GM21367 (cell line): ENCODE data around the gene TRAPPC12.
"Not testable (repeated sequence)": the region's sequence is repeated elsewhere in the genome, so short reads cannot be mapped to it uniquely, and the experiment has no call there.

ENCODE experiments used
- ATAC-seq: cut with Tn5 transposase; IDR thresholded peaks from one replicate; pipeline ENCODE4 v1.9.1; 2021; ENCODE audit not compliant: unreplicated experiment

Gene TRAPPC12

DNA sequence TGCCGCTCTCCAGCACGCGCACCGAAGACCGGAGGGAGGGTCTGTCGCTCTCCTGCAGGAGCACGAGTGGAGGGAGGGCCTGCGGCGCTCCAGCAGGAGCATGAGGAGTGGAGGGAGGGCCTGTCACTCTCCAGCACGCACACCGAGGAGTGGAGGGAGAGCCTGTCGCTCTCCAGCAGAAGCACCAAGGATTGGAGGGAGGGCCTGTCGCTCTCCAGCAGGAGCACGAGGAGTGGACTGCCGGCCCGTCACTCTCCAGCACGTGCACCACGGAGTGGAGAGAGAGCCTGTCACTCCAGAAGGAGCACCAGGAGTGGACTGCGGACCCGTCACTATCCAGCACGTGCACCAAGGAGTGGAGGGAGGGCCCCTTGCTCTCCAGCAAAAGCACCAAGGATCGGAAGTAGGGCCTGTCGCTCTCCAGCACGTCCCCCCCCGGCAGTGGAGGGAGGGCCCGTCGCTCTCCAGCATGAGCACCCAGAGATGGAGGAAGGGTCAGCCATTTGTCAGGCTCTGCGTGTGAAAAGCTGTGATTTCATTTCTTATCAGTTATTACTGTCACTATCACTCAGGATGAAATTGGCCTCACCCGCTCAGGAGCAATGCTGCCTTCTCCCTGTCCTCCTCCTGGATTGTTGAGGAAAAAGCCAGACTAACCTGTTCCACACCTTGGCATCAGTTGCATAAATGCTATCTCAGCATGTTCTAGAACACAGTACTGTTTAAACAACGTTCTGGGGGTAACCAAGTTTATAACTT is 103.9 kb downstream of the TRAPPC12 start:
- no peak for ATAC-seq

- no peak for ATAC-seq
Observed at GRCh38 chr2:3483986-3484960, 104.8 kb downstream of the TRAPPC12 start.

GRCh38 chr2:3485166-3485565 is 105.7 kb downstream of the TRAPPC12 start:
- ATAC-seq: no peak

DNA sequence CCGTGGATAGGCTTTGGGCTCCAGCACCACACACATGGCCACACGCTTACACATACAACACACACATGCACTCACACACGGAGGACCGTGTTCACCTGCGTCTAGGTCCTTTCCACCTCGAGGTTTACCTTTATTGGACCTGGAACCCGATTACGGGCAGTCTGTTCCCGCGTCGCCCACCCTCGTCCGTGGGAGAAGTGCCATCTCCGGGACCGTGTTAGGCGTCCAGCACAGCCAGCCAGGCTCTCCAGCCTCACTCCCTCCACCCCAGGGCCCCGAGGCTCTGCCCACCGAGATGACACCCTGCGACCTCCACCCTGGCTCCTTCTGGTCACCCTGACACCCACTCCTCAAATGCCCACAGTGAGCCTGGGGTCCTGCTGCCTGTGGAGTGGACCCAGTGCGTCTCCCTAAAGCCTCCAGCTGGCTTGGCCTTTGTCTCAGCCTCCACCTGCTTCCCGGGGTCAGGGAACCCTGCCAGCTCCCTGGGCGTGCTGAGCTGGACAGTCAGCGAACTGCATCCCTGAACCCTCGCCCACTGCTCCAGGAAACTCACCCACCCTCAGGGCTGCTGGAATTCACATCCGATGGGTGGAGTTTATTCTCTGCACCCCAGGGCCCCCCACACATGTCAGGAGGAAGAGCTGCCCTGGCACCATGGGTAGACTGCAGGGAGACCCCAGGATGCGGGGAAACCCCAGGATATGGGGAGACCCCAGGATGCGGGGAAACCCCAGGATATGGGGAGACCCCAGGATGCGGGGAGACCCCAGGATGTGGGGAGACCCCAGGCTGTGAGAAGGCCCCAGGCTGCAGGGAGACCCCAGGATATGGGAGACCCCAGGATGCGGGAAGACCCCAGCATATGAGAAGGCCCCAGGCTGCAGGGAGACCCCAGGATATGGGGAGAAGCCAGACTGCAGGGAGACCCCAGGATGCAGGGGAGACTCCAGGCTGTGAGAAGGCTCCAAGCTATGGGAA is 106.8 kb downstream of the TRAPPC12 start:
- no peak for ATAC-seq

DNA sequence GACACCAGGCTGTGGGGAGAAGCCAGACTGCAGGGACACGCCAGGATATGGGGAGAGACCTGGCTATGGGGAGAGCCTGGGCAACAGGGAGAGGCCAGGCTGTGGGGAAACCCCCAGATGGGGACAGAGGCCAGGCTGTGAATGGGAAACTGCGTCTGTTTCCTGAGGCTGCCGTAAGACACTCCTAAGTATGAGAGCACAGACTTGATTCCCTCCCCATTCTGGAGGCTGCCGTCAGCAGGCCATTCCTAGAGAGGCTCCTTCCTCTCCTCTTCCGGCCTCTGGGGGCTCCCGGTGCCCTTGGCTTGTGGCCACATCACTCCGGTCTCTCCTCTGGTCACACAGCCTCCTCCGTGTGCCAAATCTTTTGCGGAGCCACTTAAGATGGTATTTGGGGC is 107.5 kb downstream of the TRAPPC12 start:
- no peak for ATAC-seq

DNA sequence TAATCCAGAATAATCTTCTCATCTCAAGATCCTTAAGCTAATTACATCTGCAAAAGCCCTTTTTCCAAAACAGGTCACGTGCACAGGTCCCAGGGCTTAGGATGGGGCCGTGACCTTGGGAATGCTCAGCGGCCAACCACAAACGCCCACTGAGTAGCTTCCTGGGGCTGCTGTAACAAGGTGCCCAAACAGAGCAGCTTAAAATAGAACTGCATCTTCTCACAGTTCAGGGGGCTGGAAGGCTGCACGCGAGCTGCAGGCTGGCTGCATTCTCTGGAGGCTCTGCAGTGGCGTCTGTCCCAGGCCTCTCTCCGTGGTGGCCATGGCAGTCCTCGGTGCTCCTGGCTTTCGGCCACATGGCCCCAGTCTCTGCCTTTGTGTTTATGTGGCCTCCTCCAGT is 107.9 kb downstream of the TRAPPC12 start:
- ATAC-seq: no peak

GRCh38 chr2:3488061-3488531 is 108.6 kb downstream of the TRAPPC12 start:
- no peak for ATAC-seq

DNA sequence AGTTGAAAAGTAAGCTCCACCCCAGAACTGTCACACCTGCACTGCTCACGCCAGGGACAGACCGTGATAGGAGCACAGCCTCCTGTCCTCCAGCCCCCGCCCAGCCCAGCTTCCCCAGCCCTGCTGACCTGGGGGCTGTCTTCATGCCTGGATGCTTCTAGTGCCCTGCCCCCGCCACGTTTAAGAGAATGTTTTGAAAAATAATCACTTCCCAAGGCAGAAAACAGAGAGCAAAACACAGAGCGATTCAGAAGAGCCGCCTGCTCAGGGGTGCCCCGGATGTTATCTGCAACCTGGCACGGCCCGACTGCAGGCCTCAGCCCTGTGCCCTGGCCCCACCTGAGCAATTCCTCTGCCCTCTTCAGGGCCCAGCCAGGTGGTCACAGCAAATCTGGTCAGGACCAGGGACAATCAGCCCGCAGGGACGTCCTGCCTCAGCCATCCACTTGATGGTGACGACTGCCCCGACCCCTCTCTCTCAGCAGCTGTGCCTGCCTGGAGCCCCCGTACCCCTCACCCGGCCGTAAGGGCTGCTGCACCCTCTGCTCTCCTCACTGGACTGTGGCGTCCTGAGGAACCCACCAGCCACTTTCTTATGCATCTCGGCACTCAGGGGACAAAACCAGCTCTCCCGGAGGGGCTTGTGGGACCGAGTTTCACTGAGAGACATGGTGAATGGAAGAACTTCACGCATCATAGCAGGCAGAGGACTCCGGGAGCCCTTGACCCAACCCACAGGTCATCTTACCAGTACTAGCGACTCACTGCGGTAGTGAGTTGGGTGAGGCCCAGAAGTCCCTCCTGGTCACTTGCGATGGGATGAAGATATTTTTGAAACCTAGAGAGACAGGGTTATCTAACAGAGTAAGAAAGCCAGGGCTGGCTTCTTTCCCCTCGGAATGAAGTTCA is 109.6 kb downstream of the TRAPPC12 start:
- ATAC-seq: no peak

DNA sequence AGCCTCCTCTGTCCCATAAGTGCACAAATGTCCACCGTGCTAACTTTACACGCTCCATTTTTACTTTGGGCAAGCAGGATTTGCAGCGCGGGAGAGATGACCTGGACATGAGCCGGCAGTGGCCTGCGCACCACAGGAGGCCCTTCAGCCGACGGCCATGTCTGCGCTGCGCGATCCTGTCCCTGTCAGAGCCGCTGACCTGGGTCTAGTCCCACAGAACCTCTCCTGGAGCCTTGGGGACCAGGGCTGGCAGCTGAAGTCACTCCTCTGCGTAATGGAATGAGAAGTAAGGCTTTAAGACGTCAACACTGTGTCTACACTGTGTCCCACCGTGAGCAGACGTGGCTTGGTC is 110.2 kb downstream of the TRAPPC12 start:
- no peak for ATAC-seq

DNA sequence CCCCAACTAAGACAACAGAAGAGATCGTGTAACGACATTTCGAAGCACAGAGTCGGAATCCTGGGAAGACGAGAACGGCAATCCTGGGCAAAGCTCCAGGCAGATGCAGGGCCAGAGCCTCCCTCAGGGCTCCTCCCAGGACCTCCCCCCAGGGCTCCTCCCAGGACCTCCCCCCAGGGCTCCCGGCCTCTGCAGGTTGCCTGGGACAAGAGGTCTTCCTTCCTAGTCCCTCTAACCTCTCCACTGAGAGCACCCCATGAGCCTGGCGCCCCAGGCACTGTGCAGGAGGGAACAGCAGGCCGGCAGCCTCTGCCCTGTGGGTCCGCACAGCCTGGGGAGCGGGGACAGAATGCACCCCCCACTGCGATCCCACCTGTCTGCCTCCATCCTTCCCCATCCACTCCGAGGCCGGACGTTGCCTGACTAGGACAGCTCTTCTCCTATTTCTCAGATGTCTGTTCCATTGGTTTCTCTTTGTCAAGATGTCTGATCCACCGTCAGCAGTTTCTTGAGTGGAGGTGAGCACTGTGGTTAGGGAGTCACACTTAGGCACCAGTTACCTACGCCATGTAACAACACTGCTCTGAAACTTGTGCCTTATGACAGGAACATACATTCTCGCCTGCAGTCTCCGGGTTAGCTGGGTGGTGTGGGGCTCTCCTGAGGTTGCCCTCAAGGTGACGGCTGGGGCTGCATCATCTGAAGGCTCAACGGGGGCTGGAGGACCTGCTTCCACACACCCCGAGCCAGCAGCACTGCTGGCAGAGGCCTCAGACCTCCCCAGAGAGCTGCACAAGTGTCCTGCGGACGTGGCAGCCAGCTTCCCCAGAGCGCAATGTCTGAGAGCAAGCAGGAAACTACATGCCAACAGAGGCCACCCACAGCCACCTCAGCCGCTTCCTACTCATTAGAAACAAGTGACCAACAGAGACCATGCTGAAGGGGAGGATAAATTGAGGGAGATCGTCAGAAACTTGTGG is 111.0 kb downstream of the TRAPPC12 start:
- no peak for ATAC-seq

GRCh38 chr2:3491306-3491705 is 111.8 kb downstream of the TRAPPC12 start:
- no peak for ATAC-seq

- ATAC-seq: no peak
Observed at GRCh38 chr2:3491716-3492474, 112.4 kb downstream of the TRAPPC12 start.

DNA sequence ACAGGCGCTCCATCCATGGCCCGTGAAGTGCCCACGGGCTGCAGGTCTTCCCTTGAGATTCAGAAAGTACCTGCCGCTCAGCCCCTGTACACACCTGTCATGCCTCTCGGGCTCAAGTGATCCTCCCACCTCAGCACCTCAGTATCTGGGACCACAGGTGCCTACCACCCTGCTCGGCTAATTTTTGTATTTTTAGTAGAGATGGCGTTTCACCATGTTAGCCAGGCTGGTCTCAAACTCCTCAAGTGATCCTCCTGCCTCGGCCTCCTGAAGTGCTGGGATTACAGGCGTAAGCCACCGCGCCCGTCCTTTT is 112.9 kb downstream of the TRAPPC12 start:
- not testable (repeated sequence) for ATAC-seq

- ATAC-seq: no peak
Observed at GRCh38 chr2:3492951-3493614, 113.6 kb downstream of the TRAPPC12 start.

DNA sequence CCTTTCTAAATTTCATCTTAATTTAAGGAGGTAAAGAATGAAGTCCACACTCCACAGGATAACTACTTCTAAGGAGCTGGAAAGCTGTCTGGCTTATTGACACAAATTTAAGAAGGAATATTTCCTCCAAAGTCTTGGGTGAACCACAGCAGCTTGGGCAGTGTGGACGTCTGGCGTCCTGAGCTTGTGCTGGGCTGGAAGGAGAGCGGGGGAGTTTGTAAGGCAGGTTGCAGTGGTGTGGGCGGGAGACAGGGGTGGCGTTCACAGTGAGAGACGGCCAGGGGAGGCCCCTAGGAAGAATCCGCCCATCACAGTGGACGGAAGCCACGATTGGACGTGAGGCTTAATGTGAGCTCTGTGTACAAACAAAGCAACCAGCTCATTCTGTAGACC is 114.1 kb downstream of the TRAPPC12 start:
- ATAC-seq: no peak

- no peak for ATAC-seq
Observed at GRCh38 chr2:3494984-3495666, 115.6 kb downstream of the TRAPPC12 start.

GRCh38 chr2:3496708-3497080 is 117.2 kb downstream of the TRAPPC12 start:
- ATAC-seq: not testable (repeated sequence)
